Measurements from ENCODE around the gene TOB1.

DNA sequence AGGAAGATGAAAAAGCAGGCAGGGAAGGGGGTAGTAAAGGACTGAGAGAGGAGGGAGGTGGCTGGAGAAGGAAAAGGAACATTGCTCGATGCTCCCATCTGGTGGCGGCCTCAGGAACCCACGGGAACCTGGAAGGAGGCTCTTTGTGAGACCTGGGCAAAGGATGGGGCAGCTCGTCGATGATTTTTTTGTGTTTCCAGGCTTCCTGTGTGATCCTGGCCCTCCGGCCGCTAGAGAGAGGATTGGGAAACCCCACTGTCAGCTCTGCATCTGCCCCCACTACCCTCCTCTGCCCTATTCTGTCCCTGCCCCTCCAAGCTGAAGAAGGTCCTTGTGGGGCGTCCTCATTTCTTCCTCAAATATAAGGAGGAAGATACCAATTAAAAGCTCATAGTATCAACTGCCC is 24.2 kb downstream of the TOB1 start:
- TF ChIP-seq POLR2A (IDR thresholded peaks at IDR 0.05; ENCODE audit: low read length) (no peak), GATA1 (IDR thresholded peaks at IDR 0.05; ENCODE audit: low read depth, low read length) (no peak)
